Measurements from ENCODE around the gene MYRF.

Gene MYRF

DNA sequence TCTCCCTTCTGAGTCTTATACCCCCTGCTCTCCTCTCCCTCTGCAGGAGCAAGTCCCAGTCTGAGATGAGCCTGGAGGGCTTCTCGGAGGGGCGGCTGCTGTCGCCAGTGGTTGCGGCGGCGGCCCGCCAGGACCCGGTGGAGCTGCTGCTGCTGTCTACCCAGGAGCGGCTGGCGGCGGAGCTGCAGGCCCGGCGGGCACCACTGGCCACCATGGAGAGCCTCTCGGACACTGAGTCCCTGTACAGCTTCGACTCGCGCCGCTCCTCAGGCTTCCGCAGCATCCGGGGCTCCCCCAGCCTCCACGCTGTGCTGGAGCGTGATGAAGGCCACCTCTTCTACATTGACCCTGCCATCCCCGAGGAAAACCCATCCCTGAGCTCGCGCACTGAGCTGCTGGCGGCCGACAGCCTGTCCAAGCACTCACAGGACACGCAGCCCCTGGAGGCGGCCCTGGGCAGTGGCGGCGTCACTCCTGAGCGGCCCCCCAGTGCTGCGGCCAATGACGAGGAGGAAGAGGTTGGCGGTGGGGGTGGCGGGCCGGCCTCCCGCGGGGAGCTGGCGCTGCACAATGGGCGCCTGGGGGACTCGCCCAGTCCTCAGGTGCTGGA lies 8.8 kb upstream of the MYRF start:
- H3K27ac ChIP-seq (replicated peaks; ENCODE audit: low read length): no peak overlapping the region
- peaks cover 3% of the 10 kb centered on the region for H3K79me1 ChIP-seq (ENCODE audit: low read depth, low read length)
- no peak overlapping the region for H2AK5ac ChIP-seq (ENCODE audit: low read depth, low read length)
- H2BK5ac ChIP-seq (ENCODE audit: low read length): no peak overlapping the region
- no peak overlapping the region for H2BK120ac ChIP-seq (ENCODE audit: low read depth, low read length)
- H3K4me3 ChIP-seq (ENCODE audit: low read length in 2 of 2): no peak overlapping the region
- no peak overlapping the region for H2BK12ac ChIP-seq (ENCODE audit: low read length)
- DNase-seq (ENCODE audit: low spot score): no peak
- no peak overlapping the region for H4K8ac ChIP-seq (ENCODE audit: low read depth, low read length)
- H3K9ac ChIP-seq (ENCODE audit: low read depth, low read length, poor library complexity): no peak overlapping the region
- H3K4me2 ChIP-seq (ENCODE audit: insufficient read depth, low read length, poor library complexity, severe bottlenecking): no peak overlapping the region
- H4K91ac ChIP-seq (ENCODE audit: low read depth, low read length, poor library complexity): no peak overlapping the region
- no peaks in the 10 kb centered on the region for H3K27me3 ChIP-seq (ENCODE audit: control insufficient read depth in 3 of 3, insufficient read depth in 3 of 3, low read depth in 1 of 3, low read length in 3 of 3)
- WGBS, 2 donors (ENCODE audit: extremely low coverage in 2 of 2, insufficient read length in 2 of 2, insufficient replicate concordance in 1 of 2): no CpG with 5 or more reads among the region's 42 CpGs
- no peak overlapping the region for H3K4ac ChIP-seq (ENCODE audit: low read length)
- no peak overlapping the region for H3K18ac ChIP-seq (ENCODE audit: low read length)
- H3K23ac ChIP-seq (ENCODE audit: low read depth, low read length, poor library complexity): no peak overlapping the region
- H3K14ac ChIP-seq (ENCODE audit: low read length): no peak overlapping the region
- H3K4me1 ChIP-seq (ENCODE audit: control insufficient read depth in 2 of 2, insufficient read depth in 1 of 2, low read depth in 1 of 2, low read length in 2 of 2): peaks cover 9 to 28% of the 10 kb centered on the region in 2 donors
- H3K36me3 ChIP-seq (replicated peaks in 1 of 2; ENCODE audit: control insufficient read depth in 2 of 2, insufficient read depth in 2 of 2, low read length in 2 of 2): peaks cover 16 to 35% of the 10 kb centered on the region in 2 donors
- H2AFZ ChIP-seq (ENCODE audit: low read length): no peak overlapping the region
- no peak overlapping the region for H2BK15ac ChIP-seq (ENCODE audit: low read length)
- no peaks in the 10 kb centered on the region for H3K9me3 ChIP-seq (replicated peaks in 1 of 2; ENCODE audit: control insufficient read depth in 2 of 2, insufficient read depth in 1 of 2, low read depth in 1 of 2, low read length in 2 of 2)

DNA sequence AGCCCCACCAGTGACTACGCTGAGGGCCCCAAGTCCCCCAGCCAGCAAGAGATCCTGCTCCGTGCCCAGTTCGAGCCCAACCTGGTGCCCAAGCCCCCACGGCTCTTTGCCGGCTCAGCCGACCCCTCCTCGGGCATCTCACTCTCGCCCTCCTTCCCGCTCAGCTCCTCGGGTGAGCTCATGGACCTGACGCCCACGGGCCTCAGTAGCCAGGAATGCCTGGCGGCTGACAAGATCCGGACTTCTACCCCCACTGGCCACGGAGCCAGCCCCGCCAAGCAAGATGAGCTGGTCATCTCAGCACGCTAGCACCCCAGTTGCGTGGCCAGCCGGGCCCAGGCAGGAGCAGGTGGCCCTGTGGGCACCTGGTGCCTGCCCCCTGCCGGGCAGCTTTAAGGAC lies 8.3 kb upstream of the MYRF start:
- Histone ChIP-seq H3K4me3 (ENCODE audit: low read length in 2 of 2) (no peak overlapping the region), H2BK120ac (ENCODE audit: low read depth, low read length) (no peak overlapping the region), H3K27ac (replicated peaks; ENCODE audit: low read length) (no peak overlapping the region), H3K14ac (ENCODE audit: low read length) (peak overlapping the region; percentile 21), H3K27me3 (ENCODE audit: control insufficient read depth in 3 of 3, insufficient read depth in 3 of 3, low read depth in 1 of 3, low read length in 3 of 3) (no peaks in the 10 kb centered on the region), H3K9ac (ENCODE audit: low read depth, low read length, poor library complexity) (peak overlapping the region; percentile 44), H2BK12ac (ENCODE audit: low read length) (no peak overlapping the region), H2AK5ac (ENCODE audit: low read depth, low read length) (no peak overlapping the region), H2BK15ac (ENCODE audit: low read length) (no peak overlapping the region), H2BK5ac (ENCODE audit: low read length) (peak overlapping the region; percentile 29), H3K36me3 (replicated peaks in 1 of 2; ENCODE audit: control insufficient read depth in 2 of 2, insufficient read depth in 2 of 2, low read length in 2 of 2) (peaks cover 15 to 35% of the 10 kb centered on the region in 2 donors), H3K18ac (ENCODE audit: low read length) (peak overlapping the region; percentile 85), H4K8ac (ENCODE audit: low read depth, low read length) (peak overlapping the region; percentile 23), H2AFZ (ENCODE audit: low read length) (no peak overlapping the region), H3K4me2 (ENCODE audit: insufficient read depth, low read length, poor library complexity, severe bottlenecking) (no peak overlapping the region), H4K91ac (ENCODE audit: low read depth, low read length, poor library complexity) (no peak overlapping the region), H3K79me1 (ENCODE audit: low read depth, low read length) (peaks cover 3% of the 10 kb centered on the region), H3K9me3 (replicated peaks in 1 of 2; ENCODE audit: control insufficient read depth in 2 of 2, insufficient read depth in 1 of 2, low read depth in 1 of 2, low read length in 2 of 2) (no peaks in the 10 kb centered on the region), H3K23ac (ENCODE audit: low read depth, low read length, poor library complexity) (peak overlapping the region; percentile 8), H3K4me1 (ENCODE audit: control insufficient read depth in 2 of 2, insufficient read depth in 1 of 2, low read depth in 1 of 2, low read length in 2 of 2) (peaks cover 11 to 34% of the 10 kb centered on the region in 2 donors), H3K4ac (ENCODE audit: low read length) (no peak overlapping the region)
- DNase-seq (ENCODE audit: low spot score): no peak
- no CpG with 5 or more reads among the region's 20 CpGs for WGBS, 2 donors (ENCODE audit: extremely low coverage in 2 of 2, insufficient read length in 2 of 2, insufficient replicate concordance in 1 of 2)

DNA sequence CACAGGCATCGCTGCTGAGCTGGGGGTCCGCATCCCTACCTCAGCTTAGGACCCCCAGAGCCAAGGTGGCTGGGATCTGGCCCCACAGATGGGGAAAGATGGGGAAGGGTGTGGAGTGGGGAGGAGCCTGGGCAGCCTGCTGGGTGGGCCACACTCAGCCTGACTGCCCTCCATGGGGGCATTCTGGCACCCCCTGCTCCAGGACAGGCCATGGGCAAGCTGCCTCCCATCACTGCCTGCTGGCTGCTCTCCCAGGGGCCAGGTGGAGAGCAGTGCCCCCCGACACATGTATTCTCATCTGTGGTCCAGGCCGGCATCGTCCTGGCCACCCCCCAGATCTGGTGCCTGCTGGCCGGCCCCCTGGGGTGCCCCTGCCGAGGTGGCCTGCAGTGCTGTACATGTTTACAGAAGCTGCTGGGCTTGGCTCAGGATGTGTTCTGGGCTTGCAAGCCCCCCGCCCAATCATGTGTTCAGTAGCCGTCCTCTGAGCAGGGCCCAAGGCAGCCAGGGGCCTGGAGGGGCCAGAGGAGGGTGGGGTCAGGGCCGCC lies 7.8 kb upstream of the MYRF start:
- Histone ChIP-seq H3K23ac (ENCODE audit: low read depth, low read length, poor library complexity) (peak overlapping the region; percentile 8), H3K4me1 (ENCODE audit: control insufficient read depth in 2 of 2, insufficient read depth in 1 of 2, low read depth in 1 of 2, low read length in 2 of 2) (peaks cover 16 to 38% of the 10 kb centered on the region in 2 donors), H4K8ac (ENCODE audit: low read depth, low read length) (no peak overlapping the region), H2BK15ac (ENCODE audit: low read length) (no peak overlapping the region), H3K4me3 (ENCODE audit: low read length in 2 of 2) (no peak overlapping the region), H3K4ac (ENCODE audit: low read length) (no peak overlapping the region), H2AK5ac (ENCODE audit: low read depth, low read length) (no peak overlapping the region), H3K18ac (ENCODE audit: low read length) (peak overlapping the region; percentile 85), H3K4me2 (ENCODE audit: insufficient read depth, low read length, poor library complexity, severe bottlenecking) (no peak overlapping the region), H4K91ac (ENCODE audit: low read depth, low read length, poor library complexity) (no peak overlapping the region), H3K14ac (ENCODE audit: low read length) (peak overlapping the region; percentile 21), H2AFZ (ENCODE audit: low read length) (no peak overlapping the region), H3K36me3 (replicated peaks in 1 of 2; ENCODE audit: control insufficient read depth in 2 of 2, insufficient read depth in 2 of 2, low read length in 2 of 2) (peaks cover 15 to 32% of the 10 kb centered on the region in 2 donors), H3K27ac (replicated peaks; ENCODE audit: low read length) (no peak overlapping the region), H2BK12ac (ENCODE audit: low read length) (no peak overlapping the region), H3K9me3 (replicated peaks in 1 of 2; ENCODE audit: control insufficient read depth in 2 of 2, insufficient read depth in 1 of 2, low read depth in 1 of 2, low read length in 2 of 2) (no peaks in the 10 kb centered on the region), H2BK120ac (ENCODE audit: low read depth, low read length) (no peak overlapping the region), H3K9ac (ENCODE audit: low read depth, low read length, poor library complexity) (peak overlapping the region; percentile 44), H2BK5ac (ENCODE audit: low read length) (peak overlapping the region; percentile 29), H3K79me1 (ENCODE audit: low read depth, low read length) (no peaks in the 10 kb centered on the region), H3K27me3 (ENCODE audit: control insufficient read depth in 3 of 3, insufficient read depth in 3 of 3, low read depth in 1 of 3, low read length in 3 of 3) (no peaks in the 10 kb centered on the region)
- no peak for DNase-seq (ENCODE audit: low spot score)
- no CpG with 5 or more reads among the region's 10 CpGs for WGBS, 2 donors (ENCODE audit: extremely low coverage in 2 of 2, insufficient read length in 2 of 2, insufficient replicate concordance in 1 of 2)

DNA sequence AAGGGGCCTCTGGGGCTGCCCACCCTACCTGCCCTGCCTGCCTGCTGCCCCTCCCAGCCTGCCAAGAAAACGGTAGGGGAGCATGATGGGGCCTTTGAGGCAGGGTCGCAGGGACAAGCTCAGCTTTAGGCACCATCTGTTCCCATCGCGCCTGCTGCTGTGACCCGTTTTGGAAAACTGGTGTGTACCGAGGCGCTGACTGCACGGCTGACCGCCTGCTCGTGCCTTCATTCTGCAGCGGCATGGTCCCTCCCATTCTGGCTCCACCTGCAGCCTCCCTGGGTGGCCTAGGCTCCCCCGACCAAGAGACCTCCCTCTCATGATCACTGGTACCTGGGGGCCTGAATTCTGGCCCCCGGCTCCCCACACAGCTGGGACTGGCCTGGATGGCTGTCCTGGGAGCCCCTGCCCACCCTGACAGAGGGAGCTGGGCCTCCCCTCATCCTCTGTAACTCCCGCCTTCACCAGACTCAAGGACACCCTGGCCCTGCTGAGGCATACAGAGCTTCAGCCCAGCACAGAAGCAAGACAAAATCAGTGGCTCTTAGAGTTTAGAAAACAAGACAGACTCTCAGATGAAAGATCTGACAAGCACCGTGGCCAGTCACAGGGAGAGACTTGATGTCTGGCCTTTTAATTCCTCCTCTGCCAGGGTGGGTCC lies 6.5 kb upstream of the MYRF start:
- no peak overlapping the region for H3K27ac ChIP-seq (replicated peaks; ENCODE audit: low read length)
- no CpG with 5 or more reads among the region's 15 CpGs for WGBS, 2 donors (ENCODE audit: extremely low coverage in 2 of 2, insufficient read length in 2 of 2, insufficient replicate concordance in 1 of 2)

More for the DNA sequence above, 6.5 kb upstream of the MYRF start:
- Histone ChIP-seq H4K91ac (ENCODE audit: low read depth, low read length, poor library complexity) (no peak overlapping the region), H3K14ac (ENCODE audit: low read length) (peak overlapping the region; percentile 21), H3K79me1 (ENCODE audit: low read depth, low read length) (no peaks in the 10 kb centered on the region), H4K8ac (ENCODE audit: low read depth, low read length) (no peak overlapping the region), H3K9ac (ENCODE audit: low read depth, low read length, poor library complexity) (peak overlapping the region; percentile 84), H2BK120ac (ENCODE audit: low read depth, low read length) (no peak overlapping the region), H3K36me3 (replicated peaks in 1 of 2; ENCODE audit: control insufficient read depth in 2 of 2, insufficient read depth in 2 of 2, low read length in 2 of 2) (peaks cover 12 to 20% of the 10 kb centered on the region in 2 donors), H2BK12ac (ENCODE audit: low read length) (no peak overlapping the region), H2AFZ (ENCODE audit: low read length) (no peak overlapping the region), H3K18ac (ENCODE audit: low read length) (peak overlapping the region; percentile 49), H3K4me1 (ENCODE audit: control insufficient read depth in 2 of 2, insufficient read depth in 1 of 2, low read depth in 1 of 2, low read length in 2 of 2) (peaks cover 22 to 44% of the 10 kb centered on the region in 2 donors), H2BK15ac (ENCODE audit: low read length) (no peak overlapping the region), H3K9me3 (replicated peaks in 1 of 2; ENCODE audit: control insufficient read depth in 2 of 2, insufficient read depth in 1 of 2, low read depth in 1 of 2, low read length in 2 of 2) (no peaks in the 10 kb centered on the region), H2BK5ac (ENCODE audit: low read length) (peak overlapping the region; percentile 14), H3K4me2 (ENCODE audit: insufficient read depth, low read length, poor library complexity, severe bottlenecking) (no peak overlapping the region), H3K23ac (ENCODE audit: low read depth, low read length, poor library complexity) (peak overlapping the region; percentile 17), H3K4ac (ENCODE audit: low read length) (no peak overlapping the region), H3K27me3 (ENCODE audit: control insufficient read depth in 3 of 3, insufficient read depth in 3 of 3, low read depth in 1 of 3, low read length in 3 of 3) (no peaks in the 10 kb centered on the region), H3K4me3 (ENCODE audit: low read length in 2 of 2) (no peak overlapping the region), H2AK5ac (ENCODE audit: low read depth, low read length) (peak overlapping the region; percentile 54)
- DNase-seq (ENCODE audit: low spot score): no peak

All from neuronal stem cell (in vitro differentiated cells).